GM19328 (cell line): ENCODE results near the gene GNAQ.

Experiments
- ATAC-seq: cut with Tn5 transposase; IDR thresholded peaks from one replicate; pipeline ENCODE4 v1.9.1; 2021; ENCODE audit warnings: mild to moderate bottlenecking, moderate library complexity; ENCODE audit not compliant: unreplicated experiment

Gene GNAQ

GRCh38 chr9:77672183-77672582 is 359.4 kb downstream of the GNAQ start:
- no peak for ATAC-seq

- ATAC-seq = no peak
Observed at GRCh38 chr9:77667151-77667550, 364.5 kb downstream of the GNAQ start.
